Adrenal gland (tissue), 5 donors: ENCODE results near the gene ZGLP1.

Experiments
- POLR2A ChIP-seq, 2 donors: fragments of 450-650 bp; IDR thresholded peaks; one replicate each; pipeline ENCODE4 v1.6.1; 2017; ENCODE audit warnings: antibody characterized with exemption in 2 of 2, mild to moderate bottlenecking in 2 of 2, moderate library complexity in 1 of 2
- TF ChIP-seq, protein P1 (sequence below), 6 experiments: fragments of 450-650 bp in 4 of 6; fragments of 200-600 bp in 2 of 6; sonication (generic) in 1 of 6; IDR thresholded peaks; 1 replicate in 5 of 6; 2 replicates in 1 of 6; pipeline versions ENCODE4 v1.5.1 to v1.8.0; 2016 to 2021; ENCODE audit warnings: antibody characterized with exemption in 6 of 6, mild to moderate bottlenecking in 2 of 6, moderate library complexity in 1 of 6
- donor health status: DM: no; HTN: no; CAD: no.

DNA sequence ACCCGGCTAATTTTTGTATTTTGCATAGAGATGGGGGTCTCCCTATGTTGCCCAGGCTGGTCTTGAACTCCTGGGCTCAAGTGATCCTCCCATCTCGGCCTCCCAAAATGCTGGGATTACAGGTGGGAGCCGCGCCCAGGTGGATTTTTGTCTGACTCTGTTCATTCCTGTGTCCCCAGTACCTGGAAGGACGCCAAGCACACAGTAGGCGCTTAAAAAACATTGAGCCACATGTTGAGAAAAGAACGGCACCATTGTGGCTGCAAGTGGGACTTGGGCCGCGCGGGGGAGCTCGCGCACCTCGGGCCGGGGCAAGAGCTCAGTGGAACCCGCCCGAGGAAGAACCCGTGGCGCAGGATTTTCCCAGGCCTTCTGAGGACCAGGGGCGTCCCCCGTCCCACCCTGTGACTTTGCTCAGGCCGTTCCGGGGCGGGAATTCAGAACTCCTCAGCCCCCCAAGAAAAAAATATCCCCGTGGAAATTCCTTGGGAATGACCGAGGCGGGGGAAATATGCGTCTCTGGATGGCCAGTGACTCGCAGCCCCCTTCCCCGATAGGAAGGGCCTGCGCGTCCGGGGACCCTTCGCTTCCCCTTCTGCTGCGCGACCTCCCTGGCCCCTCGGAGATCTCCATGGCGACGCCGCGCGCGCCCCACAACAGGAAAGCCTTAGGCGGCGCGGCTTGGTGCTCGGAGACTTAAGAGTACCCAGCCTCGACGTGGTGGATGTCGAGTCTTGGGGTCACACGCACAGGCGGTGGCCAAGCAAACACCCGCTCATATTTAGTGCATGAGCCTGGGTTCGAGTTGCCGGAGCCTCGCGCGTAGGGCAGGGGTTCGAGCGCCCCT lies 40.1 kb downstream of the ZGLP1 start:
- TF ChIP-seq, protein P1, sequence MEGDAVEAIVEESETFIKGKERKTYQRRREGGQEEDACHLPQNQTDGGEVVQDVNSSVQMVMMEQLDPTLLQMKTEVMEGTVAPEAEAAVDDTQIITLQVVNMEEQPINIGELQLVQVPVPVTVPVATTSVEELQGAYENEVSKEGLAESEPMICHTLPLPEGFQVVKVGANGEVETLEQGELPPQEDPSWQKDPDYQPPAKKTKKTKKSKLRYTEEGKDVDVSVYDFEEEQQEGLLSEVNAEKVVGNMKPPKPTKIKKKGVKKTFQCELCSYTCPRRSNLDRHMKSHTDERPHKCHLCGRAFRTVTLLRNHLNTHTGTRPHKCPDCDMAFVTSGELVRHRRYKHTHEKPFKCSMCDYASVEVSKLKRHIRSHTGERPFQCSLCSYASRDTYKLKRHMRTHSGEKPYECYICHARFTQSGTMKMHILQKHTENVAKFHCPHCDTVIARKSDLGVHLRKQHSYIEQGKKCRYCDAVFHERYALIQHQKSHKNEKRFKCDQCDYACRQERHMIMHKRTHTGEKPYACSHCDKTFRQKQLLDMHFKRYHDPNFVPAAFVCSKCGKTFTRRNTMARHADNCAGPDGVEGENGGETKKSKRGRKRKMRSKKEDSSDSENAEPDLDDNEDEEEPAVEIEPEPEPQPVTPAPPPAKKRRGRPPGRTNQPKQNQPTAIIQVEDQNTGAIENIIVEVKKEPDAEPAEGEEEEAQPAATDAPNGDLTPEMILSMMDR (IDR thresholded peaks at IDR 0.05), result peak; percentile 89 to 95 (median 92)
- TF ChIP-seq POLR2A (IDR thresholded peaks at IDR 0.05), result no peak
